PC-9 (cell line): ENCODE measurements around the gene BCKDHB.

Source experiments
- CTCF ChIP-seq: fragments of 200-600 bp; sonication (generic); conservative IDR thresholded peaks from 2 replicates; pipeline ENCODE4 v1.6.1; 2017; ENCODE audit warnings: mixed run types, antibody characterized with exemption, mild to moderate bottlenecking, moderate library complexity
- EZH2 ChIP-seq: fragments of 200-600 bp; sonication (generic); IDR thresholded peaks from 2 replicates; pipeline ENCODE4 v1.8.0; 2017; ENCODE audit warnings: antibody characterized with exemption, low read depth

GRCh38 chr6:80276861-80277260 lies 170.4 kb downstream of the BCKDHB start:
- TF ChIP-seq CTCF (no peak), EZH2 (no peak)
